K562 (cell line): ENCODE data around the gene HOXA4. TPM values are rescaled to one million over a fixed set of nuclear protein-coding genes. Genes with fewer than 3 reads are reported as not detected.

ENCODE experiments used
- ATAC-seq: fragments of 200-7000 bp; cut with Tn5 transposase; 3 replicates; pipeline ENCODE4 v1.9.1; 2020; ENCODE audit warnings: moderate library complexity
- BruUV-seq: library from RNA; stranded (reverse); fragments of 400-500 nt; replicated peaks from 2 replicates; lab custom pipeline; 2021; lab: Mats Ljungman, UMichigan
- CTCF ChIA-PET: fragments of 300-600 bp; formaldehyde crosslinking; extraction: SDS; loops from one replicate; lab custom pipeline; 2021; ENCODE audit warnings: low intra/inter-chr PET ratio; lab: Yijun Ruan, JAX
- POLR2A ChIA-PET: fragments of 300-600, 350-650 bp; sonication (Branson Sonifier 250); formaldehyde crosslinking; extraction: SDS; loops from one replicate; lab custom pipeline; 2021; ENCODE audit warnings: antibody characterized with exemption, inconsistent platforms; lab: Yijun Ruan, JAX
- DNase-seq, 4 experiments: peaks; one replicate each; pipeline versions ENCODE4 v3.0.0 to v3.0.0-alpha.2; 2011 to 2018; ENCODE audit warnings: low spot score in 3 of 4, mixed read lengths in 3 of 4; ENCODE audit errors: extremely low read depth in 1 of 4
- FAIRE-seq: peaks from 2 replicates; lab custom pipeline; 2011; peaks lifted over from hg19 to GRCh38; lab: Jason Lieb, UNC
- H2AFZ ChIP-seq: 2 replicates; pipeline ENCODE4 v1.6.0; 2011; ENCODE audit warnings: low read depth, low read length, control low read depth, inconsistent platforms
- H3K27ac ChIP-seq: fragments of 200-600 bp; 3 replicates; pipeline ENCODE4 v1.8.0; 2011; ENCODE audit warnings: low read depth, mild to moderate bottlenecking, control low read depth, inconsistent platforms, low read length, moderate library complexity, mixed read lengths; ENCODE audit errors: extremely low read depth
- H3K27me3 ChIP-seq, 2 experiments: fragments of 300-600 bp in 1 of 2; 2 replicates in 1 of 2; 3 replicates in 1 of 2; pipeline versions ENCODE4 v1.6.0 to v1.8.0; 2011; ENCODE audit warnings: inconsistent platforms in 2 of 2, low read length in 2 of 2, mild to moderate bottlenecking in 1 of 2, mixed read lengths in 1 of 2, moderate library complexity in 1 of 2; ENCODE audit not compliant: control insufficient read depth in 2 of 2, insufficient read depth in 2 of 2
- H3K36me3 ChIP-seq: fragments of 300-600 bp; 3 replicates; pipeline ENCODE4 v1.8.0; 2011; ENCODE audit warnings: mild to moderate bottlenecking, low read length, inconsistent platforms; ENCODE audit not compliant: control insufficient read depth, insufficient read depth
- H3K4me1 ChIP-seq, 2 experiments: fragments of 200-600 bp in 1 of 2; replicated peaks in 1 of 2; 2 replicates in 1 of 2; 3 replicates in 1 of 2; pipeline versions ENCODE4 v1.5.1 to v1.8.0; 2011; ENCODE audit warnings: inconsistent platforms in 2 of 2, low read length in 2 of 2, mild to moderate bottlenecking in 1 of 2, mixed read lengths in 1 of 2, moderate library complexity in 1 of 2; ENCODE audit not compliant: control insufficient read depth in 2 of 2, insufficient read depth in 2 of 2
- H3K4me2 ChIP-seq: 2 replicates; pipeline ENCODE4 v1.6.1; 2011; ENCODE audit warnings: low read length, control low read depth, inconsistent platforms, mixed read lengths; ENCODE audit not compliant: insufficient read depth
- H3K4me3 ChIP-seq: fragments of 200-600 bp; sonication (generic), shearing (Covaris generic); 2 replicates; pipeline ENCODE4 v1.5.1; 2016; ENCODE audit warnings: control low read depth, inconsistent platforms
- H3K79me2 ChIP-seq: fragments of 200-600 bp; 3 replicates; pipeline ENCODE4 v1.8.0; 2011; ENCODE audit warnings: low read length, inconsistent platforms; ENCODE audit not compliant: control insufficient read depth, insufficient read depth
- H3K9ac ChIP-seq, 2 experiments: 2 replicates each; pipeline versions ENCODE4 v1.6.0 to v1.6.1; 2011; ENCODE audit warnings: low read depth in 2 of 2, low read length in 2 of 2, control low read depth in 1 of 2, inconsistent platforms in 1 of 2, mild to moderate bottlenecking in 1 of 2, mixed read lengths in 1 of 2; ENCODE audit not compliant: insufficient read depth in 1 of 2
- H3K9me1 ChIP-seq: one replicate; pipeline ENCODE4 v1.6.0; 2011; ENCODE audit warnings: inconsistent platforms, mild to moderate bottlenecking, low read length, moderate library complexity; ENCODE audit not compliant: control insufficient read depth, insufficient read depth
- H3K9me3 ChIP-seq: replicated peaks from 2 replicates; pipeline ENCODE4 v1.5.1; 2011; ENCODE audit warnings: low read depth, low read length, inconsistent platforms; ENCODE audit not compliant: control insufficient read depth, insufficient read depth
- H4K20me1 ChIP-seq: replicated peaks from 2 replicates; pipeline ENCODE4 v1.6.1; 2011; ENCODE audit warnings: low read length, inconsistent platforms, mixed read lengths; ENCODE audit not compliant: control insufficient read depth, insufficient read depth
- ATF7 ChIP-seq: fragments of 450-650 bp; IDR thresholded peaks from 2 replicates; pipeline ENCODE4 v1.7.1; 2014; ENCODE audit warnings: mild to moderate bottlenecking, moderate library complexity
- ESRRB ChIP-seq: fragments of 250-450 bp; sonication (Bioruptor Pico); IDR thresholded peaks from 2 replicates; pipeline ENCODE4 v1.5.0; 2020; ENCODE audit warnings: mild to moderate bottlenecking, moderate library complexity, borderline replicate concordance
- ETV6 ChIP-seq, 3 experiments: fragments of 150-350 bp in 1 of 3; sonication (generic) in 1 of 3; formaldehyde crosslinking in 1 of 3; IDR thresholded peaks; 2 replicates each; pipeline versions ENCODE4 v1.6.1 to v1.8.0; 2014 to 2022; ENCODE audit warnings: borderline replicate concordance in 2 of 3, low read depth in 2 of 3, antibody characterized with exemption in 1 of 3, low read length in 1 of 3, mild to moderate bottlenecking in 1 of 3, missing genetic modification reagents in 1 of 3
- MTA1 ChIP-seq: fragments of 450-650 bp; IDR thresholded peaks from 2 replicates; pipeline ENCODE4 v1.6.1; 2017; ENCODE audit warnings: borderline replicate concordance
- NFIX ChIP-seq: fragments of 250-450 bp; sonication (Bioruptor Pico); IDR thresholded peaks from 2 replicates; pipeline ENCODE4 v1.4.0; 2020; ENCODE audit warnings: low read depth, mild to moderate bottlenecking, moderate library complexity
- RFX1 ChIP-seq: fragments of 450-650 bp; IDR thresholded peaks from 2 replicates; pipeline ENCODE4 v1.6.1; 2016; ENCODE audit warnings: mild to moderate bottlenecking, moderate library complexity
- ZNF23 ChIP-seq: fragments of 250-450 bp; sonication (Bioruptor Pico); IDR thresholded peaks from 2 replicates; pipeline ENCODE4 v1.4.0; 2020; ENCODE audit warnings: mild to moderate bottlenecking
- ZNF445 ChIP-seq: fragments of 250-450 bp; sonication (Bioruptor Pico); IDR thresholded peaks from 2 replicates; pipeline ENCODE4 v1.4.0; 2020; ENCODE audit warnings: low read depth, mild to moderate bottlenecking, moderate library complexity
- WGBS: fragments of 100-300 bp; shearing (Covaris generic); methylation state at CpG from one replicate; pipeline ENCODE4 v1.1.6; 2016; ENCODE audit warnings: low coverage, mixed read lengths; ENCODE audit not compliant: insufficient coverage; ENCODE audit errors: missing lambda C conversion rate; 5-methylcytosine and 5-hydroxymethylcytosine counted together
- in situ Hi-C: fragments of 300-500 bp; cut with MboI; formaldehyde crosslinking; loops from 4 replicates; pipeline ENCODE4 v1.15.0; 2018; ENCODE audit warnings: inconsistent platforms, mixed read lengths
- intact Hi-C: fragments of 100-400 bp; cut with micrococcal nuclease; formaldehyde crosslinking; loops from 2 replicates; pipeline ENCODE4 v1.14.2; 2022
- polyA plus RNA-seq, 8 experiments: library from polyadenylated mRNA; depleted of rRNA in 4 of 8; stranded (reverse) in 5 of 8; unstranded in 3 of 8; fragments of >200 nt; fragmentation: Nextera tagmentation in 2 of 8; fragmentation: Illumina TruSeq in 1 of 8; extraction: Ambion mirVana in 2 of 8; extraction: Trizol in 1 of 8; gene quantifications; 2 replicates each; pipeline versions ENCODE4 v1.2.1 to v1.2.3, GENCODE V29; 2011 to 2014; ENCODE audit warnings: inconsistent platforms in 1 of 8, missing spikeins in 1 of 8
- total RNA-seq, 7 experiments: library from RNA; depleted of rRNA in 6 of 7; stranded (reverse); fragments of >200 nt in 6 of 7; fragmentation: Illumina TruSeq in 2 of 7; extraction: Trizol in 2 of 7; gene quantifications; 2 replicates each; pipeline versions ENCODE4 v1.2.1 to v1.2.3, GENCODE V29; 2011 to 2021; ENCODE audit warnings: low replicate concordance in 1 of 7
- TF ChIP-seq, protein P1 (sequence below): fragments of 250-450 bp; sonication (Bioruptor Pico); IDR thresholded peaks from 2 replicates; pipeline ENCODE4 v1.5.1; 2021; ENCODE audit warnings: mild to moderate bottlenecking
- TF ChIP-seq, protein P2 (sequence below): fragments of 450-650 bp; IDR thresholded peaks from 2 replicates; pipeline ENCODE4 v1.6.1; 2017; ENCODE audit warnings: antibody characterized with exemption, mild to moderate bottlenecking

HOXA4 gene
- total and polyA plus RNA-seq, 9 of the 15 experiments (the other 6 are each of a cell fraction or from before 2014, with no cell fraction given), result not detected

GRCh38 chr7:27155816-27156507 lies 25.4 kb upstream of the HOXA4 start:
- H3K27ac ChIP-seq, result no peak overlapping the region
- BruUV-seq, result no TSS peak

More at GRCh38 chr7:27155816-27156507, 25.4 kb upstream of the HOXA4 start:
- no peaks in the 10 kb centered on the region for H3K79me2 ChIP-seq
- no peak overlapping the region for H3K4me3 ChIP-seq
- H3K9me3 ChIP-seq, result no peaks in the 10 kb centered on the region
- intact Hi-C loops, result no loop called here
- POLR2A ChIA-PET, result interaction anchor here (0.6 kb wide), 1 partner anchor 918 kb away, joined by 4 read pairs; no protein-coding TSS in a partner anchor
- H4K20me1 ChIP-seq, result no peaks in the 10 kb centered on the region
- no peak for ATAC-seq
- H3K36me3 ChIP-seq, result no peaks in the 10 kb centered on the region
- DNase-seq, result no peak
- CTCF ChIA-PET, result interaction anchor here (0.6 kb wide), 1 partner anchor 461 kb away, joined by 3 read pairs; no protein-coding TSS in a partner anchor
- in situ Hi-C loops, result loop anchor here (25.0 kb wide), 3 partner anchors 644 to 1269 kb away; no protein-coding TSS in a partner anchor
- TF ChIP-seq NFIX (CRISPR knock-in tag), result no peak
- no peak for TF ChIP-seq ETV6 (IDR thresholded peaks at IDR 0.05; ENCODE audit: borderline replicate concordance in 1 of 2, low read depth in 2 of 2, low read length in 1 of 2)
- TF ChIP-seq ETV6 (CRISPR knock-in tag; IDR thresholded peaks at IDR 0.05; ENCODE audit: borderline replicate concordance), result no peak
- TF ChIP-seq ATF7, result no peak
- TF ChIP-seq, protein P1, sequence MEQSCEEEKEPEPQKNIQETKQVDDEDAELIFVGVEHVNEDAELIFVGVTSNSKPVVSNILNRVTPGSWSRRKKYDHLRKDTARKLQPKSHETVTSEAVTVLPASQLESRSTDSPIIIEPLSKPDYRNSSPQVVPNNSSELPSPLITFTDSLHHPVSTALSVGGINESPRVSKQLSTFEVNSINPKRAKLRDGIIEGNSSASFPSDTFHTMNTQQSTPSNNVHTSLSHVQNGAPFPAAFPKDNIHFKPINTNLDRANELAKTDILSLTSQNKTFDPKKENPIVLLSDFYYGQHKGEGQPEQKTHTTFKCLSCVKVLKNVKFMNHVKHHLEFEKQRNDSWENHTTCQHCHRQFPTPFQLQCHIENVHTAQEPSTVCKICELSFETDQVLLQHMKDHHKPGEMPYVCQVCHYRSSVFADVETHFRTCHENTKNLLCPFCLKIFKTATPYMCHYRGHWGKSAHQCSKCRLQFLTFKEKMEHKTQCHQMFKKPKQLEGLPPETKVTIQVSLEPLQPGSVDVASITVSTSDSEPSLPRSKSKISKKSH (CRISPR knock-in tag), result no peak
- no peak for TF ChIP-seq RFX1
- TF ChIP-seq ZNF23 (CRISPR knock-in tag), result no peak
- no peak for TF ChIP-seq ZNF445 (CRISPR knock-in tag)
- TF ChIP-seq, protein P2, sequence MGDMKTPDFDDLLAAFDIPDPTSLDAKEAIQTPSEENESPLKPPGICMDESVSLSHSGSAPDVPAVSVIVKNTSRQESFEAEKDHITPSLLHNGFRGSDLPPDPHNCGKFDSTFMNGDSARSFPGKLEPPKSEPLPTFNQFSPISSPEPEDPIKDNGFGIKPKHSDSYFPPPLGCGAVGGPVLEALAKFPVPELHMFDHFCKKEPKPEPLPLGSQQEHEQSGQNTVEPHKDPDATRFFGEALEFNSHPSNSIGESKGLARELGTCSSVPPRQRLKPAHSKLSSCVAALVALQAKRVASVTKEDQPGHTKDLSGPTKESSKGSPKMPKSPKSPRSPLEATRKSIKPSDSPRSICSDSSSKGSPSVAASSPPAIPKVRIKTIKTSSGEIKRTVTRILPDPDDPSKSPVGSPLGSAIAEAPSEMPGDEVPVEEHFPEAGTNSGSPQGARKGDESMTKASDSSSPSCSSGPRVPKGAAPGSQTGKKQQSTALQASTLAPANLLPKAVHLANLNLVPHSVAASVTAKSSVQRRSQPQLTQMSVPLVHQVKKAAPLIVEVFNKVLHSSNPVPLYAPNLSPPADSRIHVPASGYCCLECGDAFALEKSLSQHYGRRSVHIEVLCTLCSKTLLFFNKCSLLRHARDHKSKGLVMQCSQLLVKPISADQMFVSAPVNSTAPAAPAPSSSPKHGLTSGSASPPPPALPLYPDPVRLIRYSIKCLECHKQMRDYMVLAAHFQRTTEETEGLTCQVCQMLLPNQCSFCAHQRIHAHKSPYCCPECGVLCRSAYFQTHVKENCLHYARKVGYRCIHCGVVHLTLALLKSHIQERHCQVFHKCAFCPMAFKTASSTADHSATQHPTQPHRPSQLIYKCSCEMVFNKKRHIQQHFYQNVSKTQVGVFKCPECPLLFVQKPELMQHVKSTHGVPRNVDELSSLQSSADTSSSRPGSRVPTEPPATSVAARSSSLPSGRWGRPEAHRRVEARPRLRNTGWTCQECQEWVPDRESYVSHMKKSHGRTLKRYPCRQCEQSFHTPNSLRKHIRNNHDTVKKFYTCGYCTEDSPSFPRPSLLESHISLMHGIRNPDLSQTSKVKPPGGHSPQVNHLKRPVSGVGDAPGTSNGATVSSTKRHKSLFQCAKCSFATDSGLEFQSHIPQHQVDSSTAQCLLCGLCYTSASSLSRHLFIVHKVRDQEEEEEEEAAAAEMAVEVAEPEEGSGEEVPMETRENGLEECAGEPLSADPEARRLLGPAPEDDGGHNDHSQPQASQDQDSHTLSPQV, result no peak
- TF ChIP-seq ESRRB (CRISPR knock-in tag), result no peak
- no peak for TF ChIP-seq MTA1
- H3K9me1 ChIP-seq, result no peaks in the 10 kb centered on the region
- H3K4me2 ChIP-seq, result no peak overlapping the region
- peaks cover 0 to 17% of the 10 kb centered on the region in 2 experiments; a peak in 2 of 5 replicates for H3K4me1 ChIP-seq
- 57% methylated on average over 58 of the region's 63 CpGs for WGBS
- H2AFZ ChIP-seq, result no peak overlapping the region
- H3K27me3 ChIP-seq, result peaks cover 26 to 89% of the 10 kb centered on the region in 2 experiments; a peak in 4 of 5 replicates
- FAIRE-seq, result no peak
- H3K9ac ChIP-seq, result no peak overlapping the region
